WERI-Rb-1 (cell line): ENCODE data around the gene PTPRT.

Experiments
- DNase-seq: peaks from one replicate; pipeline ENCODE4 v3.0.0-alpha.2; 2020
- H3K27ac ChIP-seq: fragments of 250-450 bp; sonication (Bioruptor Pico); 2 replicates; pipeline ENCODE4 v1.5.1; 2020; ENCODE audit warnings: mild to moderate bottlenecking, moderate library complexity
- H3K27me3 ChIP-seq: fragments of 250-450 bp; sonication (Bioruptor Pico); 2 replicates; pipeline ENCODE4 v1.5.1; 2021; ENCODE audit warnings: mild to moderate bottlenecking, low read depth, moderate library complexity; ENCODE audit not compliant: insufficient read depth, severe bottlenecking
- H3K36me3 ChIP-seq: fragments of 250-450 bp; sonication (Bioruptor Pico); 2 replicates; pipeline ENCODE4 v1.5.1; 2020; ENCODE audit warnings: mild to moderate bottlenecking, moderate library complexity
- H3K4me3 ChIP-seq: 2 replicates; pipeline ENCODE4 v1.5.1; 2011; ENCODE audit warnings: low read depth, mild to moderate bottlenecking, control low read depth, low read length
- H3K9me3 ChIP-seq: fragments of 250-450 bp; sonication (Bioruptor Pico); 2 replicates; pipeline ENCODE4 v1.5.1; 2021; ENCODE audit warnings: mild to moderate bottlenecking, moderate library complexity; ENCODE audit not compliant: severe bottlenecking
- CTCF ChIP-seq: IDR thresholded peaks from 2 replicates; pipeline ENCODE4 v1.5.1; 2011; ENCODE audit warnings: low read depth, mild to moderate bottlenecking, control low read depth, inconsistent platforms, low read length

Gene PTPRT

GRCh38 chr20:42308171-42308570 lies 881.5 kb downstream of the PTPRT start:
- H3K27ac ChIP-seq, result no peak overlapping the region
- no peak overlapping the region for H3K4me3 ChIP-seq
- DNase-seq, result no peak
- TF ChIP-seq CTCF, result no peak
- H3K27me3 ChIP-seq, result no peaks in the 10 kb centered on the region
- no peaks in the 10 kb centered on the region for H3K9me3 ChIP-seq
- no peaks in the 10 kb centered on the region for H3K36me3 ChIP-seq

- Histone ChIP-seq H3K36me3 (no peaks in the 10 kb centered on the region), H3K4me3 (no peak overlapping the region), H3K27ac (no peak overlapping the region), H3K27me3 (no peaks in the 10 kb centered on the region), H3K9me3 (no peaks in the 10 kb centered on the region)
- no peak for TF ChIP-seq CTCF
- DNase-seq, result peak; percentile 16
Observed at GRCh38 chr20:42295592-42295991, 894.1 kb downstream of the PTPRT start.

- DNase-seq, result no peak
- Histone ChIP-seq H3K9me3 (no peaks in the 10 kb centered on the region), H3K27ac (no peak overlapping the region), H3K36me3 (no peaks in the 10 kb centered on the region), H3K27me3 (no peaks in the 10 kb centered on the region), H3K4me3 (no peak overlapping the region)
- no peak for TF ChIP-seq CTCF
Observed at GRCh38 chr20:42294976-42295375, 894.7 kb downstream of the PTPRT start.

GRCh38 chr20:42281801-42282200 lies 907.9 kb downstream of the PTPRT start:
- no peaks in the 10 kb centered on the region for H3K27me3 ChIP-seq
- no peaks in the 10 kb centered on the region for H3K36me3 ChIP-seq
- no peak for DNase-seq
- no peak overlapping the region for H3K27ac ChIP-seq
- H3K9me3 ChIP-seq, result no peaks in the 10 kb centered on the region
- no peak for TF ChIP-seq CTCF
- no peak overlapping the region for H3K4me3 ChIP-seq

- Histone ChIP-seq H3K9me3 (no peaks in the 10 kb centered on the region), H3K27me3 (no peaks in the 10 kb centered on the region), H3K4me3 (no peak overlapping the region), H3K27ac (no peak overlapping the region), H3K36me3 (no peaks in the 10 kb centered on the region)
- no peak for TF ChIP-seq CTCF
- DNase-seq, result no peak
Observed at GRCh38 chr20:42276718-42277602, 912.7 kb downstream of the PTPRT start.

- Histone ChIP-seq H3K27ac (no peak overlapping the region), H3K9me3 (no peaks in the 10 kb centered on the region), H3K4me3 (no peak overlapping the region), H3K36me3 (no peaks in the 10 kb centered on the region), H3K27me3 (no peaks in the 10 kb centered on the region)
- no peak for DNase-seq
- no peak for TF ChIP-seq CTCF
Observed at GRCh38 chr20:42274986-42275385, 914.7 kb downstream of the PTPRT start.
